ENCODE results near the gene ABHD1.

Gene ABHD1

GRCh38 chr2:27080603-27080936 is 43.0 kb upstream of the ABHD1 start:
- TF ChIP-seq ZFX (IDR thresholded peaks at IDR 0.05; ENCODE audit: borderline replicate concordance): no peak
- no peak for TF ChIP-seq CTCF (IDR thresholded peaks at IDR 0.05)
- H3K27ac ChIP-seq: no peak overlapping the region

GRCh38 chr2:27081984-27082772 is 41.4 kb upstream of the ABHD1 start:
- H3K27ac ChIP-seq: peak overlapping the region; percentile 74
- TF ChIP-seq CTCF (IDR thresholded peaks at IDR 0.05): no peak
- TF ChIP-seq ZFX (IDR thresholded peaks at IDR 0.05; ENCODE audit: borderline replicate concordance): no peak

- H3K27ac ChIP-seq: no peak overlapping the region
Observed at GRCh38 chr2:27082773-27083409, 40.7 kb upstream of the ABHD1 start.

GRCh38 chr2:27083410-27084296 is 40.0 kb upstream of the ABHD1 start:
- TF ChIP-seq CTCF (IDR thresholded peaks at IDR 0.05): no peak
- no peak for TF ChIP-seq ZFX (IDR thresholded peaks at IDR 0.05; ENCODE audit: borderline replicate concordance)
- no peak overlapping the region for H3K27ac ChIP-seq

More at GRCh38 chr2:27082773-27083409, 40.7 kb upstream of the ABHD1 start:
- TF ChIP-seq ZFX (IDR thresholded peaks at IDR 0.05; ENCODE audit: borderline replicate concordance): no peak
- no peak for TF ChIP-seq CTCF (IDR thresholded peaks at IDR 0.05)

GRCh38 chr2:27084297-27085061 is 39.1 kb upstream of the ABHD1 start:
- H3K27ac ChIP-seq: peak overlapping the region; percentile 79; the same call in 1 of the 2 replicates
- TF ChIP-seq ZFX (IDR thresholded peaks at IDR 0.05; ENCODE audit: borderline replicate concordance) (no peak), CTCF (IDR thresholded peaks at IDR 0.05) (no peak)

GRCh38 chr2:27085062-27085672 is 38.4 kb upstream of the ABHD1 start:
- no peak for TF ChIP-seq ZFX (IDR thresholded peaks at IDR 0.05; ENCODE audit: borderline replicate concordance)
- TF ChIP-seq CTCF (IDR thresholded peaks at IDR 0.05): peak; percentile 60; the same call in 1 of the 2 replicates
- H3K27ac ChIP-seq: peak overlapping the region; percentile 79

All from 22Rv1 (cell line).